K562 (cell line): ENCODE results near the gene RARRES2. TPM values are rescaled to one million over a fixed set of nuclear protein-coding genes. Genes with fewer than 3 reads are reported as not detected.

Experiments
- ARNT ChIP-seq, 2 experiments: fragments of 450-650 bp; IDR thresholded peaks; 2 replicates each; pipeline ENCODE4 v1.6.1; 2016; ENCODE audit warnings: mild to moderate bottlenecking in 1 of 2
- HCFC1 ChIP-seq: IDR thresholded peaks from 2 replicates; pipeline ENCODE4 v1.6.1; 2012; ENCODE audit warnings: low read depth, low read length, improper control_type of control experiment
- KDM2B ChIP-seq: fragments of 250-450 bp; sonication (Bioruptor Pico); IDR thresholded peaks from 2 replicates; pipeline ENCODE4 v1.8.0; 2021; ENCODE audit warnings: mild to moderate bottlenecking, moderate library complexity
- KHSRP ChIP-seq: fragments of 450-650 bp; IDR thresholded peaks from 2 replicates; pipeline ENCODE4 v1.6.1; 2017
- MAZ ChIP-seq, 2 experiments: fragments of 450-650 bp in 1 of 2; sonication (generic) in 1 of 2; formaldehyde crosslinking; IDR thresholded peaks in 1 of 2; conservative IDR thresholded peaks in 1 of 2; 2 replicates each; pipeline versions ENCODE4 v1.4.0 to v1.5.0; 2020; ENCODE audit warnings: mild to moderate bottlenecking in 1 of 2, missing genetic modification reagents in 1 of 2
- NCOR1 ChIP-seq: fragments of 450-650 bp; IDR thresholded peaks from 2 replicates; pipeline ENCODE4 v1.6.1; 2016; ENCODE audit warnings: mild to moderate bottlenecking, moderate library complexity
- POLR2AphosphoS5 ChIP-seq: IDR thresholded peaks from 2 replicates; pipeline ENCODE4 v1.6.1; 2011; ENCODE audit warnings: mild to moderate bottlenecking, low read depth, low read length, moderate library complexity; ENCODE audit not compliant: control insufficient read depth, insufficient read depth
- PTBP1 ChIP-seq: fragments of 200-400 bp; formaldehyde crosslinking; IDR thresholded peaks from 2 replicates; pipeline ENCODE4 v1.6.1; 2017; ENCODE audit warnings: low read depth, low read length
- RAD21 ChIP-seq, 2 experiments: fragments of 250-450 bp in 1 of 2; fragments of 450-650 bp in 1 of 2; sonication (Bioruptor Pico) in 1 of 2; formaldehyde crosslinking in 1 of 2; IDR thresholded peaks in 1 of 2; conservative IDR thresholded peaks in 1 of 2; 2 replicates each; pipeline versions ENCODE4 v1.4.0 to v1.8.0; 2020 to 2022; ENCODE audit warnings: mild to moderate bottlenecking in 2 of 2, moderate library complexity in 1 of 2
- SRSF9 ChIP-seq: fragments of 200-400 bp; formaldehyde crosslinking; IDR thresholded peaks from 2 replicates; pipeline ENCODE4 v1.6.1; 2017; ENCODE audit warnings: low read depth, low read length, borderline replicate concordance
- TAF7 ChIP-seq: fragments of 450-650 bp; IDR thresholded peaks from 2 replicates; pipeline ENCODE4 v1.6.1; 2016; ENCODE audit warnings: missing genetic modification characterization, missing compliant biosample characterization
- ZFPM2 ChIP-seq: fragments of 250-450 bp; sonication (Bioruptor Pico); IDR thresholded peaks from 2 replicates; pipeline ENCODE4 v1.5.1; 2022; ENCODE audit warnings: mild to moderate bottlenecking
- ZNF24 ChIP-seq: fragments of 450-650 bp; IDR thresholded peaks from 2 replicates; pipeline ENCODE4 v1.6.1; 2016
- ZSCAN32 ChIP-seq: fragments of 450-650 bp; formaldehyde crosslinking; IDR thresholded peaks from 2 replicates; pipeline ENCODE4 v1.4.0; 2020; ENCODE audit warnings: mild to moderate bottlenecking, moderate library complexity
- polyA plus RNA-seq, 8 experiments: library from polyadenylated mRNA; depleted of rRNA in 4 of 8; stranded (reverse) in 5 of 8; unstranded in 3 of 8; fragments of >200 nt; fragmentation: Nextera tagmentation in 2 of 8; fragmentation: Illumina TruSeq in 1 of 8; extraction: Ambion mirVana in 2 of 8; extraction: Trizol in 1 of 8; gene quantifications; 2 replicates each; pipeline versions ENCODE4 v1.2.1 to v1.2.3, GENCODE V29; 2011 to 2014; ENCODE audit warnings: inconsistent platforms in 1 of 8, missing spikeins in 1 of 8
- total RNA-seq, 7 experiments: library from RNA; depleted of rRNA in 6 of 7; stranded (reverse); fragments of >200 nt in 6 of 7; fragmentation: Illumina TruSeq in 2 of 7; extraction: Trizol in 2 of 7; gene quantifications; 2 replicates each; pipeline versions ENCODE4 v1.2.1 to v1.2.3, GENCODE V29; 2011 to 2021; ENCODE audit warnings: low replicate concordance in 1 of 7
- TF ChIP-seq, protein P1 (sequence below), 3 experiments: IDR thresholded peaks in 2 of 3; conservative IDR thresholded peaks in 1 of 3; 2 replicates each; pipeline ENCODE4 v1.5.1; 2011 to 2012; ENCODE audit warnings: low read length in 3 of 3, mild to moderate bottlenecking in 3 of 3, control low read depth in 2 of 3, improper control_type of control experiment in 1 of 3, inconsistent platforms in 1 of 3, low read depth in 1 of 3, mixed read lengths in 1 of 3, moderate library complexity in 1 of 3; ENCODE audit not compliant: insufficient read depth in 2 of 3
- TF ChIP-seq, protein P2 (sequence below): sonication (generic); formaldehyde crosslinking; IDR thresholded peaks from 2 replicates; pipeline ENCODE4 v1.8.0; 2023; ENCODE audit warnings: mild to moderate bottlenecking, missing genetic modification reagents
- TF ChIP-seq, protein P3 (sequence below): fragments of 250-450 bp; sonication (Bioruptor Pico); IDR thresholded peaks from 2 replicates; pipeline ENCODE4 v1.5.0; 2020; ENCODE audit warnings: mild to moderate bottlenecking, borderline replicate concordance

RARRES2 gene
- total and polyA plus RNA-seq, 9 of the 15 experiments (the other 6 are each of a cell fraction or from before 2014, with no cell fraction given), result 0.11 to 1.7 (median 0.23) TPM; not detected in 6

DNA sequence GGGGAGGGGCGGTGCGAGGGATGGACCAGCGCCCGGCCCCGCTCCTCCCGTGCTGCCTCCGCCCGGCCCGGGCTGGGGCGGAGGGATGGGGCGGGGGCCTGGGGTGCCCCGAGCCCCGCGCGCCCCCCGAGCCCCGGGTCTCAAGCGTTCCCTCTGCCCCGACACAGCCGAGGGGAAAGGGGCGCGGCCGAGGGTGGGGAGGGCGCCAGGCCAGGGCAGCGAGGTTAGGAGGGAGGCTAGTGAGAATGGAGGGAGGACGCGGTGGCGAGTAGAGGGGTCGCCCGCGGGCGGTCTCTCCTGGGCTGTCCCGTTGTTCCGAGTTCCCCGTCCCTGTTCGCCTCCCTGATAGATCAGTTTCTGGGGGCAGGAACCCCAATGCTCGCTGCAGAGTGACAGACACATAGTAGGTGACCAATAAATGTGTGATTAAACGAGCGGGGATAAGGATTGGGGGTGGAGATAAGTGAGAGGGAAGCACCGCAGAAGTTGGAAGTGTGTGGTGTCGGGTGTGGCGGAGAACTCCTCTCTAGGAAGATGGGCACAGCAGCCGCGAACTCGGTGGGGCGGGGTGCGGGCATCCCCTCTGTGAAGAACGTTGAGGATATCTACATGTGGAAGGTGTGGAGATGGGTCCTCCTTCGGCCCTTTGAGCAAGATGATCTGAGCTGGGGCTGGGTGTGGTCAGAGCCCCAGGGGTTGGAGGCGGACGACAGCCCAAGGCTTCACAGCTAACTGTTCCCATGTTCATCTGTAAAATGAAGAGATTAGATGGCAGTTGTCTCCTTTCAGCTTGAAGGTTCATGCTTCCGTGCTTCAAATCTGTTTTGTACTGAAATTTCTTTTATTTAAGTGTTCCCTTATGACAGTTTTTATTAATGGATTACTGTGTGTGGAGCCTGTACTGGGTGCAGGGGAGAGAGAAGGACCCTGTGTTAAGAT, 38.3 kb upstream of the RARRES2 start (continued):
- TF ChIP-seq MAZ (CRISPR knock-in tag; conservative IDR thresholded peaks at IDR 0.05 in 1 of 2, IDR thresholded peaks at IDR 0.05 in 1 of 2) (peak in 1 of 2 experiments; percentile 29; a peak in 1 of 4 replicates), ZNF24 (no peak), ARNT (IDR thresholded peaks at IDR 0.05) (no peak), ZFPM2 (CRISPR knock-in tag) (no peak), RAD21 (CRISPR knock-in tag; conservative IDR thresholded peaks at IDR 0.05 in 1 of 2, IDR thresholded peaks at IDR 0.05 in 1 of 2) (no peak), POLR2AphosphoS5 (no peak), ZSCAN32 (CRISPR knock-in tag) (no peak), KHSRP (no peak), NCOR1 (no peak), PTBP1 (no peak), KDM2B (CRISPR knock-in tag) (no peak), TAF7 (no peak), SRSF9 (no peak), HCFC1 (no peak)
- TF ChIP-seq, protein P1, sequence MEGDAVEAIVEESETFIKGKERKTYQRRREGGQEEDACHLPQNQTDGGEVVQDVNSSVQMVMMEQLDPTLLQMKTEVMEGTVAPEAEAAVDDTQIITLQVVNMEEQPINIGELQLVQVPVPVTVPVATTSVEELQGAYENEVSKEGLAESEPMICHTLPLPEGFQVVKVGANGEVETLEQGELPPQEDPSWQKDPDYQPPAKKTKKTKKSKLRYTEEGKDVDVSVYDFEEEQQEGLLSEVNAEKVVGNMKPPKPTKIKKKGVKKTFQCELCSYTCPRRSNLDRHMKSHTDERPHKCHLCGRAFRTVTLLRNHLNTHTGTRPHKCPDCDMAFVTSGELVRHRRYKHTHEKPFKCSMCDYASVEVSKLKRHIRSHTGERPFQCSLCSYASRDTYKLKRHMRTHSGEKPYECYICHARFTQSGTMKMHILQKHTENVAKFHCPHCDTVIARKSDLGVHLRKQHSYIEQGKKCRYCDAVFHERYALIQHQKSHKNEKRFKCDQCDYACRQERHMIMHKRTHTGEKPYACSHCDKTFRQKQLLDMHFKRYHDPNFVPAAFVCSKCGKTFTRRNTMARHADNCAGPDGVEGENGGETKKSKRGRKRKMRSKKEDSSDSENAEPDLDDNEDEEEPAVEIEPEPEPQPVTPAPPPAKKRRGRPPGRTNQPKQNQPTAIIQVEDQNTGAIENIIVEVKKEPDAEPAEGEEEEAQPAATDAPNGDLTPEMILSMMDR (IDR thresholded peaks at IDR 0.05 in 2 of 3, conservative IDR thresholded peaks at IDR 0.05 in 1 of 3; ENCODE audit: insufficient read depth in 2 of 3, low read depth in 1 of 3, low read length in 3 of 3), result 0 out of 6 replicates have a peak, but pooled peaks of 1 of the 3 experiments have one; percentile 7
- TF ChIP-seq, protein P2, sequence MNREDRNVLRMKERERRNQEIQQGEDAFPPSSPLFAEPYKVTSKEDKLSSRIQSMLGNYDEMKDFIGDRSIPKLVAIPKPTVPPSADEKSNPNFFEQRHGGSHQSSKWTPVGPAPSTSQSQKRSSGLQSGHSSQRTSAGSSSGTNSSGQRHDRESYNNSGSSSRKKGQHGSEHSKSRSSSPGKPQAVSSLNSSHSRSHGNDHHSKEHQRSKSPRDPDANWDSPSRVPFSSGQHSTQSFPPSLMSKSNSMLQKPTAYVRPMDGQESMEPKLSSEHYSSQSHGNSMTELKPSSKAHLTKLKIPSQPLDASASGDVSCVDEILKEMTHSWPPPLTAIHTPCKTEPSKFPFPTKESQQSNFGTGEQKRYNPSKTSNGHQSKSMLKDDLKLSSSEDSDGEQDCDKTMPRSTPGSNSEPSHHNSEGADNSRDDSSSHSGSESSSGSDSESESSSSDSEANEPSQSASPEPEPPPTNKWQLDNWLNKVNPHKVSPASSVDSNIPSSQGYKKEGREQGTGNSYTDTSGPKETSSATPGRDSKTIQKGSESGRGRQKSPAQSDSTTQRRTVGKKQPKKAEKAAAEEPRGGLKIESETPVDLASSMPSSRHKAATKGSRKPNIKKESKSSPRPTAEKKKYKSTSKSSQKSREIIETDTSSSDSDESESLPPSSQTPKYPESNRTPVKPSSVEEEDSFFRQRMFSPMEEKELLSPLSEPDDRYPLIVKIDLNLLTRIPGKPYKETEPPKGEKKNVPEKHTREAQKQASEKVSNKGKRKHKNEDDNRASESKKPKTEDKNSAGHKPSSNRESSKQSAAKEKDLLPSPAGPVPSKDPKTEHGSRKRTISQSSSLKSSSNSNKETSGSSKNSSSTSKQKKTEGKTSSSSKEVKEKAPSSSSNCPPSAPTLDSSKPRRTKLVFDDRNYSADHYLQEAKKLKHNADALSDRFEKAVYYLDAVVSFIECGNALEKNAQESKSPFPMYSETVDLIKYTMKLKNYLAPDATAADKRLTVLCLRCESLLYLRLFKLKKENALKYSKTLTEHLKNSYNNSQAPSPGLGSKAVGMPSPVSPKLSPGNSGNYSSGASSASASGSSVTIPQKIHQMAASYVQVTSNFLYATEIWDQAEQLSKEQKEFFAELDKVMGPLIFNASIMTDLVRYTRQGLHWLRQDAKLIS (CRISPR knock-in tag), result no peak
- TF ChIP-seq, protein P3, sequence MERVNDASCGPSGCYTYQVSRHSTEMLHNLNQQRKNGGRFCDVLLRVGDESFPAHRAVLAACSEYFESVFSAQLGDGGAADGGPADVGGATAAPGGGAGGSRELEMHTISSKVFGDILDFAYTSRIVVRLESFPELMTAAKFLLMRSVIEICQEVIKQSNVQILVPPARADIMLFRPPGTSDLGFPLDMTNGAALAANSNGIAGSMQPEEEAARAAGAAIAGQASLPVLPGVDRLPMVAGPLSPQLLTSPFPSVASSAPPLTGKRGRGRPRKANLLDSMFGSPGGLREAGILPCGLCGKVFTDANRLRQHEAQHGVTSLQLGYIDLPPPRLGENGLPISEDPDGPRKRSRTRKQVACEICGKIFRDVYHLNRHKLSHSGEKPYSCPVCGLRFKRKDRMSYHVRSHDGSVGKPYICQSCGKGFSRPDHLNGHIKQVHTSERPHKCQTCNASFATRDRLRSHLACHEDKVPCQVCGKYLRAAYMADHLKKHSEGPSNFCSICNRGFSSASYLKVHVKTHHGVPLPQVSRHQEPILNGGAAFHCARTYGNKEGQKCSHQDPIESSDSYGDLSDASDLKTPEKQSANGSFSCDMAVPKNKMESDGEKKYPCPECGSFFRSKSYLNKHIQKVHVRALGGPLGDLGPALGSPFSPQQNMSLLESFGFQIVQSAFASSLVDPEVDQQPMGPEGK, result no peak
